Stimulated activated CD4-positive, alpha-beta T cell treated with anti-CD3 and anti-CD28 coated beads, Interleukin-1b, Interleukin-23, amount 100 ng/mL, for 1 hour (primary cell): ENCODE data around the gene SWSAP1.
A peak's percentile ranks its signal among the peaks of the same experiment; 100 is the strongest.

Experiments used
- DNase-seq, 2 donors: peaks; one replicate each; pipeline ENCODE4 v3.0.0-alpha.2; 2020; ENCODE audit warnings: low read depth in 2 of 2

Gene SWSAP1

DNA sequence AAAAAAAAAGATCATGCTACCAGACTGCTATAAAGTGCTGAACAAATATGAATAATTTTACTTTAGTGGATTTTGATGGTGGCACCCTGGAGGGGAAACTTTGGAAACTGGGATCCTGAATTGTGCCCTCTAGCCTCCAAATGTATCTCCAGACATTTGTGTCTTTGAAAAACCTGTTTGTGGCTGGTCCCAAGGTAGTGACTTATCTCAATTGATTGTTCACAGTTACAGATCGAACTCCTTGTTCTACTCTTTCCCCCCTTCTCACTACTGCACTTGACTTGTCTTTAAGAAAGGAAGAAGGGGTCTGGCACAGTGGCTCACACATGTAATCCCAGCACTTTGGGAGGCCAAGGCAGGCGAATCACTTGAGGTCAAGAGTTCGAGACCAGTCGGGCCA is 34.1 kb downstream of the SWSAP1 start:
- no peak for DNase-seq

DNA sequence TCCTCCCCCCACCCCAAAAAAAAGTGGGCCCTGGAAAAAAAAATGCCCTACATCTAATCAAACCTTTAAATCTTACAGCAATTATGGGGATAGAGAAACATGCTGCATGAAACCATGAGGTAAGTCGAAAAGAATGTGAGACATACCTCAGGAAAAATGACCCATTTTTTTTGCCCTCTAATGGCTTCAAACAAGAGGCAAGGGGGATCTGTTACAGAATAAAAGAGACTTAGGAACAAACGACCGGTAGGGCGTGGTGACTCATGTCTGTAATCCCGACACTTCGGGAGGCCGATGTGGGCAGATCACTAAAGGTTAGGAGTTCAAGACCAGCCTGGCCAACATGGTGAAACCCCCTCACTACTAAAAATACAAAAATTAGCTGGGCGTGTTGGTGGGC is 36.2 kb downstream of the SWSAP1 start:
- no peak for DNase-seq

DNA sequence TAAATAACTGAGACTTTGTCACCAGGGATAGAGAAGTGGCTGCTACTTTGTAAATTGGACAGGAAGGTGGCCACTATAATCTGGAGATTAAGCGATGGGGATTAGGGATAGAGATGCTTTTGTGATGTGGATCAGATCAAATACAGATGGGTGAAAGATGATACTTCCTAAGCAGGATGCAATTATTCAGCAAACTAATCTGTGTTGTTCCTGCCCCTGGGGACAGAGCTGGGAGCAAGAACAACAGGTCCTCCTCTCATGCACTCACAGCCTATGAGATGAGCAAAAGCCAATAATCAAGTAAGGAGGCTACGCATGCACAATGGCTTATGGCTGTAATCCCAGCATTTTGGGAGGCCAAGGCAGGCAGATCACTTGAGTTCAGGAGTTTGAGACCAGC is 40.1 kb downstream of the SWSAP1 start:
- no peak for DNase-seq

DNA sequence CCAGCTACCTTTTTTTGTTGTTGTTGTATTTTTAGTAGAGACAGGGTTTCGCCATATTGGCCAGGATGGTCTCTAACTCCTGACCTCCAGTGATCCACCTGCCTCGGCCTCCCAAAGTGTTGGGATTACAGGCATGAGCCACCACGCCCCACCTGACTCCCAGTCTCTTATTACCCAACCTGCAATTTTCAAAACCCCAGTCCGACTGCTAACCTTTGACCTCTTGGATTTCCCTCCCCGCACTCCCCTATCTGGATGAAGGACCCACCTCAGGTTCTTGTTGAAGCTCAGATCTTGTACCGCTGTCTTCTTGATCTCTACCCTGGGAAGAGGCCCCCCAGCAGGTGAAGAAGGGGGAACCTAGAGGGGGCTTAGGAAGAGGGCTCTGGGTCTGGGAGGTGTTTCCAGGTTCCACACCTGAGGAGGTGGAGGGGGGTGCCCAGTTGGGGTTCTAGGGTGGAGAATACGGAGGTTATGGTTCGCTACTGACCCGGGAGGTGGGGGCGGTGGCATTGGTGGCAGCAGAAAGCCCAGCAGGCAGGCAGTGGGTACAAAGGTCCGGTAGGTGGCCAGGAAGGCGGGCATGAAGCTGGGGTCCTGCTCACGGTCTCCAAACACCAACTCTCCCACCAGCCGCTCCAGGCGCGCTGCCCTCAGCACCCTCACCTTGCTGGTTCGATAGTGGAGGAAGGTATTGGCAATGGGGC is 42.0 kb downstream of the SWSAP1 start:
- no peak for DNase-seq

DNA sequence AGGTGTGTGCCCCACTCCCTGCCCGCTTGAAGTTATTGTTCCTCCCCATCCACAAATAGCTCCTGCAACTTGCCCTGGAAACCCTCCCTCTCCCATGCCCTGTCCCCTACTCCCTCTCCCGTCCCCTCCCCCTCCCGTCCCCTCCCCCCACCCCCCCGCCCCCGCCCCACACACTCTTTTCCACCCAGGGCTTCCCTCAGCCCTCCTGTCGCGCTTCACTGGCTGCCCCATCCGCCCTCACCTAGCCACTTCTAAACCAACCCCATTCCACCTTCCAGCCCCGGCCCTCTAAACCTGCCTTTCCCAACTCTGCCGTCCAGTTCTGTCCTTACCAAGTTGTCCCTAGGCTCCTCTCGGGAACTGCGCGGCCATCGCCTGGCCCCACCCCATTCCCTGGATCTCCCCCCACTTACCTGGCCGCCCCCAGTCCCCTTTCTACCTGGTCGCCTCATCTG is 43.7 kb downstream of the SWSAP1 start:
- DNase-seq, result no peak

DNA sequence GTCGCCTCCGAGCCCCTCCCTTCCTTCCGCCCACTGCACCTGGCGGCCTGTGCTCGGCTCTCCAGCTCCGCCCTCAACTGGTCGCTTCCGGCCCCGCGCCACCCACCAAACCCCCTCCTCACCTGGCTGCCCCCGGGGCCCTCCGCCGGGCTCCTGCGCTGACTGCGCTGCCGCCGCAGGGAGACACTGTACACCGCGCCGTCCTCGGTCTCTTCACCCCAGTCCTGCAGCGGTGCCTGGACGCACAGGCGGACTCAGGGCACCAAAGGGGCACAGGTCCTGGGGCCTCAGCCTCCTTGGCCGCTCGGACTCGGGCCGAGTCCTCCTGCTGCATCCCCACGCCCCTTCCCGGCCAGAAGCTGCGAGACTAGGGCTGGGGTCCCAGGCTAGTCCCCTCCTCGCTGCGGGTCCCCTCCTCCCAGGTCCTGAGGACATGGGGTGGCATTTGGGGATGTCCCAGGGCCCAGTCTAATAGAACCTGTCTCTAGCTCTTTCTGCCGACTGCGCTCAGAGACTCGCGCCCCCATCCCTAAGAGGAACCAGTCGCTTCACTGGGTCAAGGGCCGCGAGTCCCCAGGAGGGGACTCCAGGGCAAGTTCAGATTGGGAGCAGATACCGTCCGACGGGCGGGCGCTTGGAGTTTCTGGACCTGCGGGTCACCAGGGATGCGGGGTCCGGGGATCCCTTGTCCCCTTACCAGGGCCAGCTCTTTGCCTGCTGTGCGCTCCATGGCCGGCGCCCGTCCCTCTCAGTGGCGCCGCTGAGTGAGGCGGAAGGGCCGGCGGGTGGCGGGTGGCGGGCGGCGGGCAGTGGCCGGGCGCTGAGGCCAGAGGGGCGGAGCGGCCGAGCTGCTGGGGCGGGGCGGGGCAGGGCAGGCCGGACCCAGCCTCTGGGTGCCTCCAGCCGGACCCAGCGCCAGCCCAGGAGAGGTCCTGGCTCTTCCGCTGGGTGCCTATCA is 44.4 kb downstream of the SWSAP1 start, which contains the start of gene RGL3:
RGL3 (minus strand) TSS at position 766 of the 958 bp plus-strand sequence; CDS start at position 730, 36 bp downstream.
- DNase-seq, result no peak

DNA sequence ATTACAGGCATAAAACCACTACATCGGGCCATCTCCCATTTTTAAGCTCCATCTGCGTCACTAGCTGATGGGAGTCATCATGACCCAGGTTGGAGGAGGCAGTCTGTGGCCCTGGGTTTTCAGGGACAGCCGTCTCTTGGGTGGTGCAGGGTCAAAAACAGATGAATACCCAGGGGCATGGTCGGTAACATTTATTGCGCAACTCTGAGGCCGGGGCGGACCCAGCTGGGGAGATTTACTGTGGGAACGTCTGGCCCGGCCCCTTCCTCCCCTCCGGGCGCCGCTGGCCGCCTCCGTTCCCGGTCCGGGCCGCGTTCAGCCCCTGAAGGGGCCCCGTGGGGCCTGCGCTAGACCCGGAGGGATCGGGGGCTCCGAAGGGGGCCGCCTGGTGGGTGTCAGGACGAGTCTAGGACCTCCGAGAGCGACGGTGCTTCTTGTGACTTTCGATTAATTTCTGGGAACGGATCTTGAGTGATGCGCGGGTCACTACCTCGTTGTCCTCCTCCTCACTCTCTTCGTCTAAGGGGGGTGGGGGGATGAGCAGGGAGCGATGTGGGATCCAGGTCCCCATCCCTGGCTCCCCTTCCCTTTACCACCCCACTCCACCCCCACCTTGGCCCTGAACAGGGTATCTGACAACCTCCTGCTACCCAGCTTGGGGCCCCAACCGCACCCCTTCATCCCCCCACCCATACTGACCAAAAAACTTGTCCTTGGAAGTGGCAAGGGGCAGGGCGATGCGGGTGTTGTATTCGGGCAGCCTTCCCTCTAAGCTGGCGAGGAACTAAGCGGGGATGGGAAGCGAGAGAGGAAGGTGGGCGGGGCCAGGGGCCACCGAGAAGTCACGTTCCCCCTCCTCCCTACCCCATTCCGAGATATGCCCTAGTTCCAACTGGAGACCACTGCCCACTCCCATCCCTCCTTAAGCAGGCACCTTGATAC is 46.2 kb downstream of the SWSAP1 start:
- DNase-seq, result no peak

DNA sequence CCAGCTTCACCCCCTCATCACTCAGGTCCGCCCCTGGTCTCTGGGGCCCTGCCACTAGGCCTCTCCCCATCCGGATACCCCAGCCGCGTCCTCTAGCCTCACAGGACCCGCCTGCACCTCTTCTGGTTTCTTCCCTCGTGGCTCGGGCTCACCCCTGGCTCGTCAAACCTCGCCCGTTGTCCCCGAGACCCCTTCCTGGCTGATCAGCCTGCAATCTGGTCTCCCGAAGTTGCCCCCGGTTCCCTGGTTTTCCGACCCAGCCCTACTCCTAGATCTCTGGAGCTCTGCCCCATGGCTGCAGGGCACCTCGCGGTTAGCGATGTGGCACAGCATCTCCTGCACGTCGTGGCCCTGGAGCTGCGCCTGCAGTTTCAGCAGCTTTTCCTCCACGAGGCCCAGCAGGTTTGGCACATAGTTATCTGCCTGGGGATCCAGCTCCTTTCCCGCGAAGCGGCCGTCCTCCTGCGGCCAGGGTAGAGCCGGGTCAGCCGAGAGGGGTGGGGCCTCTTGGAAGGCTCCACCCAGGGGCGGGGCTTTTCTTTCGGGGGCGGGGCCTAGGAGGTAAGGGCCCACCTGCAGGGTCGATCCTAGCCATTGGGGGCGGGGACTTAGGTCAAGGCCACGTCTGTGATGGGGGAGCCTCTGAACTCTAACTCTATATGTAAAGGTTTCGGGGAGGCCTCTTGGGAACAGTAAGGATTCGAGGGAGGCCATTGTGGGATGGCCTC is 47.1 kb downstream of the SWSAP1 start:
- peak in 1 of 2 donors; percentile 27 for DNase-seq

DNA sequence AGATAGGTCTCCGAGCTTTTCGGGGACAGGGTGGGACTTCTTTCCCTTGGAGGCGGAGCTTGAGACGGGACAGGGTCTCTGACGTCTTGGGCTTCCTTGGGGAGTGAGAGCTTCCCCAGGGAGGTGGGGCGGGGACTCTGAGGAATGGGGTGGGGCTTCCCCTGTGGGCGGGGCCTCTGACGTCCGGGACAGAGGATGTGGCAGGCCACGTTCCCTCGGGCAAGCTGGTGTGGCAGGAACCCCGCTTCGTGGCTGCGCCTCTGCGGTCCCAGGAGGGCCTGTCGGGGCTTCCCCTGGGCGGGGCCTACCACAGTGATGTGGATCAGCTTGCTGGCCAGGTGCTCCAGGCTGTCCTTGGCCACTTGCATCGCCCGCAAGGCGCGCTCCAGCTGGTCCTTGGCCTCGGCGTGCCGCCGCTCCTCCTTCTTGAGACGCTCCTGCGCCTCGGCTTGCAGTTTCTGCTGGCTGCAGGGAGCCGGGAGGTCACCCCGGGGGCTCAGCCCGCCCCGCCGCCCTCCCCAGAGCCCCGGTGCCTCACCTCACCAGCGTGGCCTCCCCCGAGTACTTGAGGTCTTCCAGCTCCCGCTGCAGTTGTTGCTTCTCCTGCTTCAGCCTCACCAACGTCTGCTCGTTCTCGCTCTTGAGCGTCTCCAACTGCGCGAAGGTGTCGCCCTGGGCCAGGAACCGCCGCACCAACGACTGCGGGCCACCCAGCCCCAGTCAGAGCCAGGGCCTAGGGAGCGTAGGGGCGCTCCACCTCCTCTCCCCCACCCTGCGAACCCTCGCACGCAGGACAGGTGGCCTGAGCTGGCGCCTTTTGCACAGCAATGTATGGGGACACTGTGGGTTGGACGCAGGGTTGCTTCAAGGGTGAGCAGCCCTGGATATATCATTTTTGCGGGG is 47.9 kb downstream of the SWSAP1 start:
- peak; percentile 22 to 41 for DNase-seq

DNA sequence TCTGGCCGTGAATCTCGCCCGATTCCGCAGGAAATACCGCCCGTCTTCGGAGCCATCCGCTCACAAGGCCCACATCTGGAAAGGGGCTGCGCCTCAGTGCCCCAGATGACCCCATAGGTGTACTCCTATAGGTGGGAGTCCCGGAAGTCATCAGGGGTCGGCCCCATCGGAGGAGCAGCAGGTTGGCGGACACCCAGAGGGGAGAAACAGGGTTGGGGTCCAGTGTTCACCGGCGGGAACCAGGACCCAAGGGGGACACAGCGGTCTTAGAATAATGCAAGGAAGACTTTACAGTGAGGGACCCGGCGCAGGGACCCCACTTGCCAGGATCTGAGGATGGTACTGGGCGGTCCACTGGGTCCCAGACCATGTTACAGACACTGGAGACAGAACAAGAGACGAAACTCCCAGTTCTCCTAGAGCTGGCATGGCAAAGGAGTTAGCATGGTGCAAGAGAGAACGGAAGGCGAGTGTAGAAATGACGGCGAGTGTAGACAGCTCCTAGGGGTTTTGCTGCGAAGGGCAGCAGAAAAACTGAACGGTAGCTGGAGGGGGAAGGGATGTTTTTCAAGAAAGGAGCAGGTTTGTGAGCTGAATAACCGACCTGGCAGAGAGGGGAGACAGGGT is 48.8 kb downstream of the SWSAP1 start:
- no peak for DNase-seq

DNA sequence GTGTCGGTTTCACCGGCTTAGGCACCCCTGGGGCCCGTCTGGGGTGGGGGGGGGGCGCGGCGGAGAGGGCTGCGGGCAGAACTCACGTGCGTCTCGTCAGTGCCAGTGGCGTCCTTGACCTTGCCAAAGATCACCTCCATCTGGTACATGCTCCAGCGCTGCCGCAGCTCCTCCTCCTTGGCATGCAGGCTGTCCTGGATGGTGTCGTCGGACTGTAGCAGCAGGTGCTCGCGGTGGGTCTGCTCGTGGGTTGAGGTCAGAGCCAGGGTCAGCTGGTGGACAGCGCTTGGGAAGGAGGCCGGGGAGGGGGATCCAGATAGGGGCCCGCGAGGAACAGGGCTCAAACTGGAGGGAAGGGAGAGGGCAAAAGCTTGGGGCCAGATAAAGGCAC is 49.3 kb downstream of the SWSAP1 start:
- DNase-seq, result no peak
